HG02571 (cell line): ENCODE measurements around the gene AURKB.
"Not testable (repeated sequence)": the region's sequence is repeated elsewhere in the genome, so short reads cannot be mapped to it uniquely, and the experiment has no call there.

ENCODE experiments used
- ATAC-seq: cut with Tn5 transposase; IDR thresholded peaks from one replicate; pipeline ENCODE4 v1.9.1; 2021; ENCODE audit warnings: mild to moderate bottlenecking, moderate library complexity; ENCODE audit not compliant: unreplicated experiment

The AURKB gene

GRCh38 chr17:8189041-8189710, 21.2 kb downstream of the AURKB start:
- no peak for ATAC-seq

GRCh38 chr17:8188263-8188839, 22.0 kb downstream of the AURKB start:
- ATAC-seq: no peak

- ATAC-seq: peak; percentile 23
Observed at GRCh38 chr17:8187517-8188262, 22.7 kb downstream of the AURKB start.

GRCh38 chr17:8186787-8187516, 23.4 kb downstream of the AURKB start:
- peak; percentile 25 for ATAC-seq

GRCh38 chr17:8186446-8186786, 24.0 kb downstream of the AURKB start:
- ATAC-seq: no peak

- no peak for ATAC-seq
Observed at GRCh38 chr17:8185582-8186445, 24.6 kb downstream of the AURKB start.

GRCh38 chr17:8176998-8177731, 33.2 kb downstream of the AURKB start:
- ATAC-seq: no peak

- peak; percentile 38 for ATAC-seq
Observed at GRCh38 chr17:8176197-8176940, 34.0 kb downstream of the AURKB start, which contains the start of gene TMEM107. TSS of gene TMEM107 (minus strand) at chr17:8176380. CDS start at chr17:8176286, 94 bp downstream.

GRCh38 chr17:8175795-8176196, 34.6 kb downstream of the AURKB start:
- ATAC-seq: no peak

GRCh38 chr17:8173871-8174322, 36.5 kb downstream of the AURKB start:
- no peak for ATAC-seq

GRCh38 chr17:8173056-8173870, 37.1 kb downstream of the AURKB start:
- peak; percentile 63 for ATAC-seq

GRCh38 chr17:8170186-8170585, 40.2 kb downstream of the AURKB start:
- ATAC-seq: not testable (repeated sequence)

- no peak for ATAC-seq
Observed at GRCh38 chr17:8167526-8167925, 42.8 kb downstream of the AURKB start.

- no peak for ATAC-seq
Observed at GRCh38 chr17:8166731-8167130, 43.6 kb downstream of the AURKB start.

GRCh38 chr17:8164815-8165131, 45.6 kb downstream of the AURKB start:
- no peak for ATAC-seq

GRCh38 chr17:8163978-8164814, 46.2 kb downstream of the AURKB start:
- no peak for ATAC-seq
